H1 (cell line): Measurements from ENCODE around the gene FBLIM1.

Experiments
- ASH2L ChIP-seq: fragments of 200-600, 300-600 bp; sonication (generic); IDR thresholded peaks from one replicate; pipeline ENCODE4 v1.7.1; 2017; ENCODE audit warnings: low read length
- CHD1 ChIP-seq: IDR thresholded peaks from 2 replicates; pipeline ENCODE4 v1.6.1; 2012; ENCODE audit warnings: low read depth, low read length, improper control_type of control experiment
- CTCF ChIP-seq, 3 experiments: IDR thresholded peaks; 1 replicate in 2 of 3; 2 replicates in 1 of 3; pipeline versions ENCODE4 v1.5.1 to v1.6.1; 2011; ENCODE audit warnings: low read length in 3 of 3, mild to moderate bottlenecking in 3 of 3, inconsistent platforms in 2 of 3, low read depth in 1 of 3, moderate library complexity in 1 of 3; ENCODE audit not compliant: insufficient read depth in 1 of 3; ENCODE audit errors: control extremely low read depth in 1 of 3
- EP300 ChIP-seq, 2 experiments: IDR thresholded peaks; 1 replicate in 1 of 2; 2 replicates in 1 of 2; pipeline ENCODE4 v1.6.1; 2011 to 2012; ENCODE audit warnings: low read depth in 2 of 2, low read length in 2 of 2, mild to moderate bottlenecking in 2 of 2, borderline replicate concordance in 1 of 2, inconsistent platforms in 1 of 2, moderate library complexity in 1 of 2
- GABPA ChIP-seq: IDR thresholded peaks from 2 replicates; pipeline ENCODE4 v1.6.1; 2011; ENCODE audit warnings: mild to moderate bottlenecking, low read length, moderate library complexity, borderline replicate concordance; ENCODE audit not compliant: insufficient read depth
- JUN ChIP-seq: IDR thresholded peaks from 2 replicates; pipeline ENCODE4 v1.6.1; 2011; ENCODE audit warnings: low read depth, mild to moderate bottlenecking, improper control_type of control experiment, low read length
- MAX ChIP-seq: IDR thresholded peaks from 2 replicates; pipeline ENCODE4 v1.6.1; 2012; ENCODE audit warnings: inconsistent platforms
- POLR2A ChIP-seq, 2 experiments: IDR thresholded peaks; 1 replicate in 1 of 2; 2 replicates in 1 of 2; pipeline ENCODE4 v1.6.1; 2011; ENCODE audit warnings: low read depth in 2 of 2, low read length in 2 of 2, mild to moderate bottlenecking in 2 of 2; ENCODE audit errors: control extremely low read depth in 1 of 2
- RNF2 ChIP-seq: fragments of 200-900, 300-1000 bp; sonication (generic); IDR thresholded peaks from 2 replicates; pipeline ENCODE4 v1.7.1; 2016; ENCODE audit warnings: borderline replicate concordance, low read depth, mild to moderate bottlenecking, antibody characterized with exemption, low read length; ENCODE audit not compliant: poor library complexity, severe bottlenecking; ENCODE audit errors: missing control alignments
- SIN3A ChIP-seq, 2 experiments: IDR thresholded peaks in 1 of 2; conservative IDR thresholded peaks in 1 of 2; 2 replicates each; pipeline ENCODE4 v1.6.1; 2011 to 2012; ENCODE audit warnings: low read length in 2 of 2, improper control_type of control experiment in 1 of 2, low read depth in 1 of 2, mild to moderate bottlenecking in 1 of 2
- TAF1 ChIP-seq: IDR thresholded peaks from 2 replicates; pipeline ENCODE4 v1.6.1; 2011; ENCODE audit warnings: mild to moderate bottlenecking, low read depth, low read length
- ZNF274 ChIP-seq: IDR thresholded peaks from 2 replicates; pipeline ENCODE4 v1.7.0; 2012; ENCODE audit warnings: low read length, borderline replicate concordance; ENCODE audit errors: extremely low read depth

GRCh38 chr1:15747378-15747777, 11.2 kb upstream of the FBLIM1 start:
- TF ChIP-seq CTCF (IDR thresholded peaks at IDR 0.05; ENCODE audit: control extremely low read depth in 1 of 3, insufficient read depth in 1 of 3, low read depth in 1 of 3, low read length in 3 of 3) = no peak
- no peak for TF ChIP-seq ASH2L
- TF ChIP-seq TAF1 = no peak
- no peak for TF ChIP-seq MAX
- TF ChIP-seq RNF2 = no peak
- TF ChIP-seq JUN = no peak
- TF ChIP-seq SIN3A (conservative IDR thresholded peaks at IDR 0.05 in 1 of 2, IDR thresholded peaks at IDR 0.05 in 1 of 2; ENCODE audit: low read depth in 1 of 2, low read length in 2 of 2) = no peak
- no peak for TF ChIP-seq POLR2A (IDR thresholded peaks at IDR 0.05; ENCODE audit: control extremely low read depth in 1 of 2, low read depth in 2 of 2, low read length in 2 of 2)
- no peak for TF ChIP-seq ZNF274
- TF ChIP-seq GABPA = no peak
- TF ChIP-seq EP300 (IDR thresholded peaks at IDR 0.05; ENCODE audit: borderline replicate concordance in 1 of 2, low read depth in 2 of 2, low read length in 2 of 2) = no peak
- TF ChIP-seq CHD1 = no peak
